ENCODE measurements around the gene ARMC7.

Gene ARMC7

DNA sequence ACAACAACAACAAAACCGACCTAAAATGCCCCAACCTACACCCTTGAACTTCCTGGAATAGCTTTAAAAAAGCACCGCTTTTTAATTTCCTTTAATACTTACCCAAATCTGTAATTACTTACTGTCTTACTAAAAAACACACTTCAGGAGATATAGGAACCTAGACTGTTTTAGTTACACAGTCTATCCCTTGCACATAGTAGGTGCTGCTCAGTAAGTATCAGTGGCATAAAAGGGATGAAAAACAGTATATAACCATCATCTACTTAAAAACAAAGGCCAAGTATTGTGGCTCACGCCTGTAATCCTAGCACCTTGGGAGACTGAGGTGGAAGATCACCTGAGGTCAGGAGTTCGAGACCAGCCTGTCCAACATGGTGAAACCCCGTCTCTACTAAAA is 66.9 kb downstream of the ARMC7 start:
- no peak for DNase-seq (ENCODE audit: low spot score)
- no peak for TF ChIP-seq CTCF (IDR thresholded peaks at IDR 0.05)
- H3K4me3 ChIP-seq: no peak overlapping the region
- H3K27ac ChIP-seq: no peak overlapping the region

DNA sequence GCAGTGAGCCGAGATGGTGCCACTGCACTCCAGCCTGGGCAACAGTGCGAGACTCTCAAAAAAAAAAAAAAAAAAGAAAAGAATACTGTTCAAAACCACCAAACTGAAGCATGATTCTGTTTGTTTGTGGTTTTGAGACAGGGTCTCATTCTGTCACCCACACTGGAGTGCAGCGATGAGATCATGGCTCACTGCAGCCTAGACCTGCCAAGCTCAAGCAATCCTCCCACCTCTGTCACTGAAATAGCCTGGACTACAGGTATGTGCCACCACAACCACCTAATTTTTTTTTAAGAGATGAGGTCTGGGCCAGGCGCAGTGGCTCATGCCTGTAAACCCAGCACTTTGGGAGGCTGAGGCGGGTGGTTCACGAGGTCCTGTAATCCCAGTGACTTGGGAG is 68.7 kb downstream of the ARMC7 start:
- H3K4me3 ChIP-seq: no peak overlapping the region
- no peak overlapping the region for H3K27ac ChIP-seq
- DNase-seq (ENCODE audit: low spot score): no peak
- TF ChIP-seq CTCF (IDR thresholded peaks at IDR 0.05): no peak
